ENCODE measurements around the gene SH3GLB1. TPM values are rescaled to one million over a fixed set of nuclear protein-coding genes. Genes with fewer than 3 reads are reported as not detected.

The SH3GLB1 gene
- total and polyA plus RNA-seq, 2 donors (not counting 3 experiments of a cell fraction or from before 2014, with no cell fraction given) = 43.7 to 140 TPM

DNA sequence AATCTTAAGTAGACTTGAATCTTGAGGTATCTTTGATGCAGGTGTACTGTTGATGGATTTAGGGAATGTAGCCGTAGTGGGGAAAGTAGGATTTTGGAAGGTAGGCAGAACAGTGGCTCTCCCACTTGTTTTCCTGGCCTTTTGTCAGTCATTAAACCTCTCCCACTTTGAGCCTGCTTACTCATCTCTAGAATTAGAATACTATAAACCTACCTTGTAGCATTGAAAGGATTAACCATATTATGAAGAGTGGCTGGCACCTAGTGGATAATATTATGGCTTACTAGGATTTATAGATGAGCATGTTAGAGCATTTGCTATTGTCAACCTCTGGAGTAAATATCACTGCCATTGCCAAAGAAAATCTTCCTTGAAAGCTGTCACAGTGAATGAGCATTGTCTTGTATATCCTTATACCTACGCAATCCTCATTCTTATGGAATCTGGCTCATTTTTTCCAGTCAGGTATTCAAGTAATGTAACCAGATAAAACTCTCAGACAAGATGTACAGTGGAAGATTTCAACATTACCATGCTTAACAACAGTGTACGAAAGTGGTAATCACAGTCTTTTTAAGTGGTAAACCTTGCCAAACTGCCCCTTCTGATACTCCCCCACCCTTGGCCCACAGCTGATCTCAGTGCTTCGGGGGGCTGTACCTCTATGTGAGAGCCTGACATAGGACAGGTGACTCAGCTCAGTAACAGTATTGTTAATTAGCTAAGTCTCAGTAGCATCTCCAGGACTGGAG, 44.4 kb downstream of the SH3GLB1 start:
- POLR2A ChIA-PET = no interaction called here
- FAIRE-seq = no peak

More for the DNA sequence above, 44.4 kb downstream of the SH3GLB1 start:
- dilution Hi-C loops (cut with MboI; ENCODE audit: extremely low pct_ligation_motif_present, low sequenced_read_pairs) = no loop called here
- no peaks in the 10 kb centered on the region for H3K4me1 ChIP-seq (ENCODE audit: control insufficient read depth, extremely low read depth, insufficient read depth, low read length)
- no peak overlapping the region for H3K4me2 ChIP-seq (ENCODE audit: insufficient read depth, low read length)
- H2AFZ ChIP-seq (ENCODE audit: low read depth, low read length) = no peak overlapping the region
- TF ChIP-seq GATA2 (IDR thresholded peaks at IDR 0.05; ENCODE audit: insufficient read depth, insufficient read length, low read depth, low read length) (no peak), POLR2AphosphoS5 (IDR thresholded peaks at IDR 0.05; ENCODE audit: insufficient read depth, low read depth, low read length) (no peak), MYC (IDR thresholded peaks at IDR 0.05; ENCODE audit: low read depth, low read length) (no peak), MAX (IDR thresholded peaks at IDR 0.05; ENCODE audit: insufficient read depth, insufficient read length) (no peak), EZH2 (IDR thresholded peaks at IDR 0.05; ENCODE audit: borderline replicate concordance, low read depth, low read length, severe bottlenecking) (no peak), CTCF (IDR thresholded peaks at IDR 0.05; ENCODE audit: extremely low read depth in 1 of 2, insufficient read depth in 1 of 2, low read depth in 1 of 2, low read length in 2 of 2) (no peak), FOS (IDR thresholded peaks at IDR 0.05; ENCODE audit: borderline replicate concordance, insufficient read depth, low read length) (no peak), POLR2A (IDR thresholded peaks at IDR 0.05; ENCODE audit: low read depth, low read length) (no peak), JUN (IDR thresholded peaks at IDR 0.05; ENCODE audit: borderline replicate concordance, insufficient read depth, insufficient read length, low read depth) (no peak)
- H3K9ac ChIP-seq (replicated peaks; ENCODE audit: extremely low read depth, insufficient read depth, low read length) = no peak overlapping the region
- intact Hi-C loops (cut with micrococcal nuclease) = no loop called here
- no peaks in the 10 kb centered on the region for H4K20me1 ChIP-seq (replicated peaks; ENCODE audit: control insufficient read depth, extremely low read depth, insufficient read depth, low read length)
- H3K4me3 ChIP-seq (replicated peaks in 1 of 3; ENCODE audit: insufficient read depth in 1 of 3, low read depth in 1 of 3, low read length in 3 of 3) = no peak overlapping the region
- no peak for DNase-seq (ENCODE audit: low read depth, low spot score)
- H3K36me3 ChIP-seq (ENCODE audit: control insufficient read depth in 2 of 2, extremely low read depth in 1 of 2, insufficient read depth in 2 of 2, low read length in 2 of 2) = peaks cover 4 to 22% of the 10 kb centered on the region in 2 experiments
- H3K79me2 ChIP-seq (ENCODE audit: control insufficient read depth, insufficient read depth, low read length) = no peaks in the 10 kb centered on the region
- no peaks in the 10 kb centered on the region for H3K27me3 ChIP-seq (ENCODE audit: control insufficient read depth in 2 of 2, insufficient read depth in 2 of 2, low read length in 2 of 2)
- no TSS peak for BruUV-seq (replicated peaks)
- CTCF ChIA-PET = interaction anchor here (1.1 to 1.6 kb wide), 3 partner anchors 9 to 45 kb away, joined by 3 read pairs; partner anchors contain the start of gene SH3GLB1
- H3K27ac ChIP-seq (ENCODE audit: insufficient read depth, low read depth, low read length) = no peak overlapping the region
- no peaks in the 10 kb centered on the region for H3K9me1 ChIP-seq (replicated peaks; ENCODE audit: control insufficient read depth, extremely low read depth, insufficient read depth, low read length)
- no peaks in the 10 kb centered on the region for H3K9me3 ChIP-seq (replicated peaks; ENCODE audit: control insufficient read depth, insufficient read depth, low read length)
